22Rv1 (cell line): ENCODE measurements around the gene ZBTB39.
"Not testable (repeated sequence)": the region's sequence is repeated elsewhere in the genome, so short reads cannot be mapped to it uniquely, and the experiment has no call there.

Experiments
- CTCF ChIP-seq: fragments of 450-650 bp; IDR thresholded peaks from 2 replicates; pipeline ENCODE4 v1.5.1; 2017; ENCODE audit warnings: mild to moderate bottlenecking
- ZFX ChIP-seq: fragments of 450-650 bp; IDR thresholded peaks from 2 replicates; pipeline ENCODE4 v1.6.1; 2017; ENCODE audit warnings: antibody characterized with exemption, borderline replicate concordance

GRCh38 chr12:56963557-56963956 lies 42.8 kb downstream of the ZBTB39 start:
- TF ChIP-seq CTCF, ZFX: not testable (repeated sequence)
